Chondrocyte (in vitro differentiated cells): ENCODE results near the gene HOXC10. TPM values are rescaled to one million over a fixed set of nuclear protein-coding genes. Genes with fewer than 3 reads are reported as not detected.

ENCODE experiments used
- DNase-seq: peaks from one replicate; pipeline ENCODE4 v3.0.0; 2021; ENCODE audit warnings: mixed read lengths, low spot score
- H3K27ac Mint-ChIP-seq: one replicate; pipeline ENCODE4 v1.8.0; 2021; ENCODE audit warnings: mild to moderate bottlenecking, moderate library complexity, mixed read lengths; ENCODE audit not compliant: unreplicated experiment
- H3K27me3 Mint-ChIP-seq: 2 replicates; pipeline ENCODE4 v1.8.0; 2021; ENCODE audit warnings: low read depth, mixed read lengths
- H3K36me3 Mint-ChIP-seq: 2 replicates; pipeline ENCODE4 v1.8.0; 2021; ENCODE audit warnings: low read depth, mixed read lengths
- H3K4me1 Mint-ChIP-seq: 2 replicates; pipeline ENCODE4 v1.8.0; 2021; ENCODE audit warnings: low read depth, mild to moderate bottlenecking, mixed read lengths
- H3K4me3 Mint-ChIP-seq: one replicate; pipeline ENCODE4 v1.8.0; 2021; ENCODE audit warnings: mild to moderate bottlenecking, moderate library complexity, mixed read lengths; ENCODE audit not compliant: unreplicated experiment
- H3K9me3 Mint-ChIP-seq: 2 replicates; pipeline ENCODE4 v1.8.0; 2021; ENCODE audit warnings: low read depth, mixed read lengths
- total RNA-seq: library from RNA; stranded (reverse); gene quantifications from 3 replicates; pipeline ENCODE4 v1.2.1, GENCODE V29; 2021
- TF ChIP-seq, protein P1 (sequence below): fragments of 200-600 bp; sonication (generic); IDR thresholded peaks from 2 replicates; pipeline ENCODE4 v1.5.0; 2021; ENCODE audit warnings: antibody characterized with exemption, mild to moderate bottlenecking, moderate library complexity

The HOXC10 gene
- total RNA-seq, 1 donor from 2014 or later: not detected

GRCh38 chr12:53986686-53987483, 1.9 kb downstream of the HOXC10 start:
- Mint-ChIP-seq H3K4me3 (no peak overlapping the region), H3K27ac (no peak overlapping the region), H3K36me3 (peaks cover 2% of the 10 kb centered on the region), H3K9me3 (no peaks in the 10 kb centered on the region), H3K27me3 (peaks cover 89% of the 10 kb centered on the region), H3K4me1 (no peaks in the 10 kb centered on the region)
- TF ChIP-seq, protein P1, sequence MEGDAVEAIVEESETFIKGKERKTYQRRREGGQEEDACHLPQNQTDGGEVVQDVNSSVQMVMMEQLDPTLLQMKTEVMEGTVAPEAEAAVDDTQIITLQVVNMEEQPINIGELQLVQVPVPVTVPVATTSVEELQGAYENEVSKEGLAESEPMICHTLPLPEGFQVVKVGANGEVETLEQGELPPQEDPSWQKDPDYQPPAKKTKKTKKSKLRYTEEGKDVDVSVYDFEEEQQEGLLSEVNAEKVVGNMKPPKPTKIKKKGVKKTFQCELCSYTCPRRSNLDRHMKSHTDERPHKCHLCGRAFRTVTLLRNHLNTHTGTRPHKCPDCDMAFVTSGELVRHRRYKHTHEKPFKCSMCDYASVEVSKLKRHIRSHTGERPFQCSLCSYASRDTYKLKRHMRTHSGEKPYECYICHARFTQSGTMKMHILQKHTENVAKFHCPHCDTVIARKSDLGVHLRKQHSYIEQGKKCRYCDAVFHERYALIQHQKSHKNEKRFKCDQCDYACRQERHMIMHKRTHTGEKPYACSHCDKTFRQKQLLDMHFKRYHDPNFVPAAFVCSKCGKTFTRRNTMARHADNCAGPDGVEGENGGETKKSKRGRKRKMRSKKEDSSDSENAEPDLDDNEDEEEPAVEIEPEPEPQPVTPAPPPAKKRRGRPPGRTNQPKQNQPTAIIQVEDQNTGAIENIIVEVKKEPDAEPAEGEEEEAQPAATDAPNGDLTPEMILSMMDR: no peak
- no peak for DNase-seq

DNA sequence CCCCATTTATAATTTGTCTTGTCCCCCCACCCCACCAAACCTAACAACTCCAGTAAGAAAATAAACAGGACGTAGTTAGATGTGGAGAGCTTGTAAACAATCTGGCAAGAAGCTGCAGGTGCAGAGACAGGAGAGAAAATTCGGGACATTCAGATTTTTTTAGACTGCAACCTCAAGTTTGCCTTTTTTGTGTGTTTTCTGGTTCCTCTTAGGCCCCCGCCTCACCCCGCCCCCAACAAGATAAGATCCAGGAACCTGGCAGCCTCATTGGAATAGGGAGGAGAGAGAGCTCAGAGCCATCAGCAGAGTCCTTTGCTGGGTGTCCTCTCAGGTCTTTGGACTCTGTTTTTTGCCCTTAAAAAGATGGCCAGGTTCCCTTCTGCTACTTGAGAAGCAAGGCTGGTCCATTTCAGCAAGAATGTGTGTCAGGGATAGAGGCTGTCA, 2.9 kb downstream of the HOXC10 start:
- DNase-seq: no peak
- Mint-ChIP-seq H3K9me3 (no peaks in the 10 kb centered on the region), H3K4me3 (no peak overlapping the region), H3K27ac (no peak overlapping the region), H3K36me3 (peaks cover 2% of the 10 kb centered on the region), H3K27me3 (peaks cover 88% of the 10 kb centered on the region), H3K4me1 (no peaks in the 10 kb centered on the region)
- TF ChIP-seq, protein P1: no peak

- H3K27me3 Mint-ChIP-seq: peaks cover 88% of the 10 kb centered on the region
- H3K36me3 Mint-ChIP-seq: peaks cover 2% of the 10 kb centered on the region
- no peaks in the 10 kb centered on the region for H3K4me1 Mint-ChIP-seq
- no peaks in the 10 kb centered on the region for H3K9me3 Mint-ChIP-seq
- TF ChIP-seq, protein P1: no peak
- H3K4me3 Mint-ChIP-seq: no peak overlapping the region
- no peak overlapping the region for H3K27ac Mint-ChIP-seq
- no peak for DNase-seq
These were observed 3.7 kb downstream of the HOXC10 start for GRCh38 chr12:53988541-53989226.

- H3K27me3 Mint-ChIP-seq: peaks cover 91% of the 10 kb centered on the region
- DNase-seq: no peak
- no peak overlapping the region for H3K4me3 Mint-ChIP-seq
- TF ChIP-seq, protein P1: peak; percentile 71
- H3K4me1 Mint-ChIP-seq: peaks cover 5% of the 10 kb centered on the region
- no peak overlapping the region for H3K27ac Mint-ChIP-seq
- no peaks in the 10 kb centered on the region for H3K9me3 Mint-ChIP-seq
- H3K36me3 Mint-ChIP-seq: peaks cover 7% of the 10 kb centered on the region
These were observed 4.5 kb downstream of the HOXC10 start for GRCh38 chr12:53989227-53990113.
